Calu3 (cell line): Measurements from ENCODE around the gene FTCD. TPM values are rescaled to one million over a fixed set of nuclear protein-coding genes. Genes with fewer than 3 reads are reported as not detected.
"Not testable (repeated sequence)": the region's sequence is repeated elsewhere in the genome, so short reads cannot be mapped to it uniquely, and the experiment has no call there.

Experiments
- BruUV-seq: library from RNA; stranded (reverse); fragments of 400-500 nt; replicated peaks from 2 replicates; lab custom pipeline; 2021; lab: Mats Ljungman, UMichigan
- CTCF ChIA-PET: fragments of 300-600 bp; sonication (Branson Sonifier 250); formaldehyde crosslinking; loops from one replicate; lab custom pipeline; 2022; ENCODE audit warnings: antibody characterized with exemption; lab: Charles Lee
- DNase-seq: peaks from one replicate; pipeline ENCODE4 v3.0.0; 2022
- H3K27ac Mint-ChIP-seq: one replicate; pipeline ENCODE4 v1.8.0; 2022; ENCODE audit warnings: mixed read lengths; ENCODE audit not compliant: unreplicated experiment
- H3K27me3 Mint-ChIP-seq: one replicate; pipeline ENCODE4 v1.8.0; 2022; ENCODE audit warnings: mixed read lengths; ENCODE audit not compliant: unreplicated experiment
- H3K36me3 Mint-ChIP-seq: one replicate; pipeline ENCODE4 v1.8.0; 2022; ENCODE audit warnings: mild to moderate bottlenecking, moderate library complexity, mixed read lengths; ENCODE audit not compliant: insufficient read depth, unreplicated experiment
- H3K4me1 Mint-ChIP-seq: one replicate; pipeline ENCODE4 v1.8.0; 2022; ENCODE audit warnings: mild to moderate bottlenecking, low read depth, mixed read lengths; ENCODE audit not compliant: unreplicated experiment
- H3K4me3 Mint-ChIP-seq: one replicate; pipeline ENCODE4 v1.8.0; 2022; ENCODE audit warnings: mild to moderate bottlenecking, low read depth, moderate library complexity, mixed read lengths; ENCODE audit not compliant: unreplicated experiment
- H3K9me3 Mint-ChIP-seq: one replicate; pipeline ENCODE4 v1.8.0; 2022; ENCODE audit warnings: low read depth, mixed read lengths; ENCODE audit not compliant: unreplicated experiment
- CTCF ChIP-seq: fragments of 200-600 bp; IDR thresholded peaks from one replicate; pipeline ENCODE4 v1.8.0; 2022; ENCODE audit warnings: antibody characterized with exemption; ENCODE audit not compliant: unreplicated experiment
- intact Hi-C: fragments of 100-400 bp; cut with micrococcal nuclease; formaldehyde crosslinking; loops from one replicate; pipeline ENCODE4 v1.10.0; 2022; ENCODE audit not compliant: unreplicated experiment
- total RNA-seq: library from RNA; stranded (reverse); gene quantifications from 2 replicates; pipeline ENCODE4 v1.2.3, GENCODE V29; 2022

Gene FTCD
- total RNA-seq, 1 experiment from 2014 or later = 0.31 TPM

DNA sequence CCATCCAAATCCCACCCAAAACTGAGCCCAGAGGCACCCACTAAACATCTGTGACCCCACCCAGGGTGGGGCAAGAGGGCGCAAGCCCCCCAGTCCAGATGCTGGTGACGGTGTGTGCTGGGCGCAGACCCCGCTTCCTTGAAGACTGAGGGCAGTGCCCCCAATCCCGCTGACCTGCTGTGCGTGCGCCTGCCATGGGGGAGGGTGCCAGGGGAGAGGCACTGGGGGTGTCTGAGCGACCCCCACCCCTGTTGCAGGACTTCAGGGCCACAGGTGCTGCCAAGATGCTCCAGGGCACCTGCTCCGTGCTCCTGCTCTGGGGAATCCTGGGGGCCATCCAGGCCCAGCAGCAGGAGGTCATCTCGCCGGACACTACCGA, 44.2 kb downstream of the FTCD start:
- no peaks in the 10 kb centered on the region for H3K27me3 Mint-ChIP-seq
- CTCF ChIA-PET = no interaction called here
- BruUV-seq = no TSS peak
- H3K4me1 Mint-ChIP-seq = no peaks in the 10 kb centered on the region
- no peak overlapping the region for H3K27ac Mint-ChIP-seq
- H3K36me3 Mint-ChIP-seq = no peaks in the 10 kb centered on the region
- no peak for DNase-seq
- no peak overlapping the region for H3K4me3 Mint-ChIP-seq
- intact Hi-C loops = no loop called here
- no peaks in the 10 kb centered on the region for H3K9me3 Mint-ChIP-seq
- no peak for TF ChIP-seq CTCF

DNA sequence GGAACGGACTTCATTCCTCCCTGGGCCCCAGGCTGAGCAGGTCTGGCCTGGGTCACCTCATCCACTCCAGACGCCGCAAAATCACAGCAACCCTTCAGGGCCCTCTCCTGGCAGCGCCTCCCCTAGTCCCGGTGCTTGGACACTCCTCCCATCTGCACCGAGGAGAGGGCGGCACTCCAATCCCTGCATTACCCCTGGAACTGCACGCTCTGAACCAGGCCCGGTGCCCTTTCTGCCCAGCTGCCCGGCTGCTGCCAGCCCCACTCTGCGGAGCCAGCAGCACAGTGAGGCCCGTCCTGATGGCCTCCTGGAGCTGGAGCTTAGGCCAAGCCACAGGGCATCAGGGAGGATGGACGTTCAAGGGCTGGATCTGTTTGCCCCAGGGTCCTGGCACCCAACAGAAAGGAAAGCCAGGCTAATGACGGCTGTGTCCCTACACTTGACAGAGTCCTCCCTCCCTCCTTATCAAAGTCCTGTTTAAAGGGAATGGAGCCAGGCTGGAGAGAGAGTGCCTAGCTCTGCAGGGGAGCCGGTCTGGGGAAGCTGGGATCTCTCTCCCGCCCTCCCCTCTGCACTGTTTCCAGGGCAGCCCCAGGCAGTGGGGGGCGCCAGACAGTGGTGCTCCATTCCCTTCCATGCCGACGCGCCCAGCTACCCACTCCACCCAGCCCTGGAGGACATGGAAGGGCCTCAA, 44.7 kb downstream of the FTCD start:
- no TSS peak for BruUV-seq
- Mint-ChIP-seq H3K4me3 (no peak overlapping the region), H3K4me1 (no peaks in the 10 kb centered on the region), H3K9me3 (no peaks in the 10 kb centered on the region), H3K27ac (no peak overlapping the region), H3K36me3 (no peaks in the 10 kb centered on the region), H3K27me3 (no peaks in the 10 kb centered on the region)
- intact Hi-C loops = no loop called here
- no peak for TF ChIP-seq CTCF
- DNase-seq = no peak
- CTCF ChIA-PET = no interaction called here

- Mint-ChIP-seq H3K4me3 (no peak overlapping the region), H3K27ac (no peak overlapping the region), H3K36me3 (no peaks in the 10 kb centered on the region), H3K4me1 (no peaks in the 10 kb centered on the region), H3K9me3 (no peaks in the 10 kb centered on the region), H3K27me3 (no peaks in the 10 kb centered on the region)
- no peak for DNase-seq
- no peak for TF ChIP-seq CTCF
- intact Hi-C loops = no loop called here
- BruUV-seq = no TSS peak
- CTCF ChIA-PET = no interaction called here
Observed at GRCh38 chr21:46109313-46110221, 45.8 kb downstream of the FTCD start.

GRCh38 chr21:46108827-46109312, 46.5 kb downstream of the FTCD start:
- no peak for DNase-seq
- CTCF ChIA-PET = no interaction called here
- Mint-ChIP-seq H3K4me1 (no peaks in the 10 kb centered on the region), H3K36me3 (no peaks in the 10 kb centered on the region), H3K9me3 (peaks cover 2% of the 10 kb centered on the region), H3K27me3 (no peaks in the 10 kb centered on the region), H3K4me3 (no peak overlapping the region), H3K27ac (no peak overlapping the region)
- BruUV-seq = no TSS peak
- intact Hi-C loops = no loop called here
- TF ChIP-seq CTCF = no peak

GRCh38 chr21:46107376-46107775, 48.0 kb downstream of the FTCD start:
- H3K27me3 Mint-ChIP-seq, intact Hi-C loops, BruUV-seq: not testable (repeated sequence)

More at GRCh38 chr21:46107376-46107775, 48.0 kb downstream of the FTCD start:
- H3K36me3 Mint-ChIP-seq, H3K4me1 Mint-ChIP-seq, H3K9me3 Mint-ChIP-seq, DNase-seq, H3K27ac Mint-ChIP-seq, H3K4me3 Mint-ChIP-seq, CTCF ChIA-PET: not testable (repeated sequence)
